Mammary epithelial cell (primary cell): ENCODE results near the gene ITPKA.

Experiments
- CTCF ChIP-seq, 2 donors: IDR thresholded peaks in 1 of 2; conservative IDR thresholded peaks in 1 of 2; 2 replicates each; pipeline ENCODE4 v1.5.1; 2011 to 2012; ENCODE audit warnings: inconsistent platforms in 2 of 2, low read length in 2 of 2, mild to moderate bottlenecking in 2 of 2, control low read depth in 1 of 2, low read depth in 1 of 2; ENCODE audit not compliant: insufficient read depth in 1 of 2; ENCODE audit errors: extremely low read depth in 1 of 2
- EZH2 ChIP-seq: IDR thresholded peaks from 2 replicates; pipeline ENCODE4 v1.6.1; 2012; ENCODE audit warnings: low read length, inconsistent platforms, borderline replicate concordance

- no peak for TF ChIP-seq CTCF (conservative IDR thresholded peaks at IDR 0.05 in 1 of 2, IDR thresholded peaks at IDR 0.05 in 1 of 2; ENCODE audit: extremely low read depth in 1 of 2, insufficient read depth in 1 of 2, low read depth in 1 of 2, low read length in 2 of 2)
- no peak for TF ChIP-seq EZH2
These were observed 9.4 kb downstream of the ITPKA start for GRCh38 chr15:41502795-41503668.
